HG03558 (cell line): ENCODE measurements around the gene KCNQ5.

Source experiments
- ATAC-seq: cut with Tn5 transposase; IDR thresholded peaks from one replicate; pipeline ENCODE4 v1.9.1; 2021; ENCODE audit warnings: moderate number of reproducible peaks; ENCODE audit not compliant: unreplicated experiment; ENCODE audit errors: extremely low read depth

Gene KCNQ5

DNA sequence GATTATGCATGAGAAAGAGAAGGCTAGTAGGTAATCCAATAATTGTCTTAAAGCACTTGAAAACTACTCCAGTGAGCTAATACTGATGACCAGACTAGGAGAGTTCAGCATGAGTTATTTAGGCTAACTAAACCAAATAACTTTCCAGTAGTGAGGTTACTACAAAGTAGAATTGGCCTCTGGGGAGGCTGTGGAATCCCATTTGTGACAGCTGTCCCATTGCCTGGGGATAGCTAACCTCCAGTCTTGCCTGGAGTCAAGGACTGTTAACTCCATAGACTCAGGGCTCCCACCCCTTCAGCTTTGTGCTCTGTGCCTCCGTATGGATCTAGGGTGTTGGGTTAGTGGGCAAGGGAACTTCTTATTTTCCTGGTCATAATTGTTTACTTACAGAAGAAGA is 51.0 kb downstream of the KCNQ5 start:
- no peak for ATAC-seq

DNA sequence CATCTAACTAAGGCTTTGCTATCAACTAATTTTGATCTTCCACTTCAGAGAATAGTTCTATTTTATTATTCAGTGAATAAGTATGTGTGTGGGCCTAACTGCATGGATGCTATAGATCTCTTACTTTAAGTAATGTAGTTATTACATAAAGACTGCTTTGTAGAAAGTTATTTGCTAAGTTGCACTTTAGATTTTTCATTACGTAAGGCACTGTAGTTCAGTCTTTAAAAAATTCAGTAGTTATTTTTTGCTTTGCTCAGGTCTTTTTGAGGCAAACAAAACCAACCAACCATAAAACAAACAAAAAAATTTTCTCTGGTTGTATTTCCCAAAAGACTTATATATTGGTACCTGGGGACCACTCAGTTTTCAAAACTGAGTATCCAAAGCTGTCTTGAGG is 53.0 kb downstream of the KCNQ5 start:
- no peak for ATAC-seq

GRCh38 chr6:72675396-72675795 is 53.5 kb downstream of the KCNQ5 start:
- ATAC-seq: no peak

- no peak for ATAC-seq
These were observed 55.1 kb downstream of the KCNQ5 start for GRCh38 chr6:72676995-72677394.

- no peak for ATAC-seq
These were observed 55.9 kb downstream of the KCNQ5 start for GRCh38 chr6:72677740-72678139.

DNA sequence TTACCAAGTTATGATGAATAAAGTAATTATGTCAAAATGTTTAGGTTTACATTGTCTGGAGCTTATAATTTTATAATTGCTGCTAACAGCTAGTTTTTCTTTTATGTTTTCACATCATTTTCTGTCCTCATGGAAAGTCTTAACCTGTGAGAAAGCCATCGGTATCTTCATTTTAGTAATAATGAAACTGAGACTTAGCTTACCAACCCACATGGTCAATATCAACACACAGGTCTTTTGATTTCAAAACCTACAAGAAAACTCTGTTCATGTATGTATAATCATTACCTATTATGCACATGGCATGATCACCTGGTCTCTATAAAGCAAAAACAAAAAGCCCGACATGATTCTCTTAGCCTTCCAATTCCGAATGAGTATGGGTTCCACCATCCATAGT is 61.9 kb downstream of the KCNQ5 start:
- peak; percentile 91 for ATAC-seq

DNA sequence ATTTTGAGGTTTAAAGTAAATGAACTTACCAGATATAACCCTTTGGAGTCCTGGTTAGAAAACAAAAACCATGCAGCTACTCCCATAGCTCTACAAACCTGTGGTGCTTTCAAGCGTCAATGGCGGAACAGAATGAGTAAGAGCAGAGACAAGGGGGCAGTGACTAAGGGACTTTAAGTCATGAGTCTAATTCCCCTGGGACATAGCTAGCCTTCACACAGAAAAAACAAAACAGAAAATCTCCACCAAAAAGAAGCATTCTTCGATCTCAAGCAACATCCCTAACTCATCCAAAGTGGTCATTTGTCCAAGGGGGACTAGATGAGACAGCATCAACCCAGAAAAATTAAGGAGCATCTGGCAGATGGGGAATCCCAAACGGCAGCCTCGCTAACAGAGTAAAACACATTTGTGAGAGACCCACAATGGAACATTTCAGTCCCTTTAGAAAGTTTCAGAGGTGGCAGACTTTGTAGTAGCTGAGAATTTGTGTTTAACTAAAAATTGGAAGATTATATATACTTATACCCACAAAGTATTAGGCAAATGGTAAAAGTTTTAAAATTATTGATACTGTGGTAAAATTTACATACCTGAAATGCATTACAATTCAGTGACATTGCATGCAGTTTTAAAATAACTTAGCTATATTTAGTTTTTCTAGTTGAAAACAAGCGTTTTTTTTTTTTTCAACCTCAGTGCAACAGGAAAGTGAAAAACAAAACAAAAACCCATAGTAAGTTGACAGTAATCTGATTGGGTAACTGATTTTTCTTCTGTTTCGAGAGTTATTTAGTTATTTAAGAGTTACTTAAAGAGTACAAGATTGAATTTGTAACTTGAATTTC is 67.5 kb downstream of the KCNQ5 start:
- peak; percentile 70 for ATAC-seq

DNA sequence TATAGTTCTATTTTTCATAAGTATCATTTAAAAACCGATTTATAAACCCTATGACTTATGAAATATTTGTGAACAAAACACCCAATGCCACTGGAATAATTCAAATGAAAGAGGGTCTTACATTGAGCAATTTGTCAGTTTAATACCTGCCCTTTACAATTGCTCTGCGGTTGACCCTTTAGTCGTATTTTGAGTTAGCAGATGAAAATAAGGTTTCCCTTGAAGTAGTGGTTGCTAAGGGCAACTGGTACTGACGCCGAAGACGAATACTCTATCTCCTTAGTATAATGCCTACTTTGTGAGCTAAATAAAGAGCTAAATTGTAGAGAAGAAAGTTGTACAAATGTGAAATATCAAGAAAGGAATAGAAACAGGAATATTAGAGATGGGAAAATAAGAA is 69.4 kb downstream of the KCNQ5 start:
- no peak for ATAC-seq

DNA sequence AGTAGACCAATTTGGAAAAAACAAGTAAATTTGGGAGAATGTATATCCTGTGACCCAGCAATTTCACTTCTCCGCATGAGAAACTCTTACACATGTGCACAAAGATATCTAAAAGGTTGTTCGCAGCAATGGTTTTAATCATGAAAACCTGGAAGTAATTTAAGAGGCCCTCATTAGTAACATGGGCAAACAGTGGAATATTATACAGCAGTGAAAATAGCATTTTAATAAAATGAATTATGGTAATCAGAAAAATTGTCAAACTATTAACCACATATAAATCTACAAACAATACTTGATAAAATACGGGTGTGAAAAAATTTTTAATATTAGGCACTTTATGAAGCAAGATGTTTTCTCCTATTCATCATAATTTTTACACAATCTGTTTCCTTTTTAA is 74.2 kb downstream of the KCNQ5 start:
- ATAC-seq: no peak

- ATAC-seq: no peak
These were observed 77.3 kb downstream of the KCNQ5 start for GRCh38 chr6:72699159-72699558.

GRCh38 chr6:72702421-72702820 is 80.6 kb downstream of the KCNQ5 start:
- no peak for ATAC-seq

DNA sequence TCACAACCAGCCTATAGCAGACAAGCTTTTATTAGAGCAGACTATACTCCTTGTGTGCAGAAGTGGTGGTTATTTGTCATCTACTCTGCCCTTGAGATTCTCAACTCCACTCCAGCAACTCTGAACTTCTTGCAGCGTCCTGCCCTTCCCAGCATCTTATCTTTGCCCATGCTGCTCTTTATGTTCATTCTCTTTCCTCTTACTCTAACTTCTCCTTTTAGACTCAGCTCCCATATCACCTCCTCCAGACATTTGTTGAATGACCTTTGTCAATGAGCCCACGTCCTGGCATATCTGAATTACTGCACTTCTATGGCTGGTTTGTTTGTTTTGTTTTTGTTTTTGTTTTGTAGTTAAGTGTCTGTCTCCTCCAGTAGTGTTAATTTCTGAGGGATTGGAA is 81.2 kb downstream of the KCNQ5 start:
- ATAC-seq: no peak

- ATAC-seq: no peak
These were observed 83.1 kb downstream of the KCNQ5 start for GRCh38 chr6:72704979-72705378.

GRCh38 chr6:72709431-72709830 is 87.6 kb downstream of the KCNQ5 start:
- ATAC-seq: no peak

GRCh38 chr6:72711731-72712130 is 89.9 kb downstream of the KCNQ5 start:
- ATAC-seq: no peak

DNA sequence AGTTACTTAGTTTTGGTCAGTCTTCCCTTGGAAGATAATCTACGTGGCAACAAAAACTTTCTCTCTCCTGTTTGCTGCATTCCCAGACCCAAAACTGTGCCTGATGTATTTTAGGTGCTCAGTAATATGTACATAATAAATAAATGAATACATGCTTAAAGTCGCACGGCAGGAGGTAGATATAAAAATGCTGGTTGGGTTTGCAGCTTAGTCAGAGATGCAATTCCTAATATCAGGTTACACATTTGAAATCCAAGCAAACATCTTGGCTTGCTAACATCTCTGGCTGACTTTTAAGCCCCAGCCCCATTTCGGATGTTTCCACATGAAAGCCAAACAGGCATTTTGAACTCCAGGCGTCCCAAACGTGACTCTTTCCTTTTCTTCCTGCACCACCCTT is 91.0 kb downstream of the KCNQ5 start:
- no peak for ATAC-seq

DNA sequence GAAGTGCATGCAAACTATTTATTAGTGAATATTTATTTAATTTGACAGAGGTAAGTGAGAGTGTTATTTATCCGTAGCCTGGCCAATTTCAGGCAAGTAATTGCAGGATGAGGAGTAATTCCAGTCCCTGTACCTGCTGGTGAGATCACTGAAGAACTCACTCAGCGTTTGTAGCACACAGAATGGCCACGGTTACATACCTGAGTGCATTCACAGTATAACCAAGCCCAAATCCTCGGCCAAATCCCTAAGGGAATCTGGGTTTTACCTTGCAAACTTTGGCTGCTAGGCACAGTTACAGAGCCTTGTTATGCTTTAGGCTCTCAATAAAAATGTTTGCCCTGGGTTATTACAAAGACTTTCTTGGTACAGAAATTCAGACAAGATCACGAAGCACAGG is 93.3 kb downstream of the KCNQ5 start:
- ATAC-seq: no peak

- no peak for ATAC-seq
These were observed 95.1 kb downstream of the KCNQ5 start for GRCh38 chr6:72716916-72717315.

DNA sequence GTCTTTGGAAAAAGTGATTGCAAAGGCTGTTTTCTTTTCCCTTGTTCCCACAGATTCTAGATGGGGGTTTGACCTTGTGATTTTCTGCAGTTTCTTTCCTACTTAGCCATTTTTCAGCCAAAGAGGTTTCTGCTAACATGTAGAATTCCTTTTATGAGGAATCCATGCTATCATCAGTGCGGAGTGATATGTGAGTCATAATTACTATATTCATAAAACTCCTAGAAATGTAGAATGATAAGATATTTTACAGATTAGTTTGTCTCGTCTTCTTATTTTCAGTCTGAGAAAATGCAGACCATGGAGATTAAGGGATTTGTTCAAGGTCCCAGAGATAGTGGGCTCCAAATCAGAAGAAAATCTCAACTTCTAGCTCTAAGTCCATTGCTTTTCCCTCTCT is 98.6 kb downstream of the KCNQ5 start:
- no peak for ATAC-seq

DNA sequence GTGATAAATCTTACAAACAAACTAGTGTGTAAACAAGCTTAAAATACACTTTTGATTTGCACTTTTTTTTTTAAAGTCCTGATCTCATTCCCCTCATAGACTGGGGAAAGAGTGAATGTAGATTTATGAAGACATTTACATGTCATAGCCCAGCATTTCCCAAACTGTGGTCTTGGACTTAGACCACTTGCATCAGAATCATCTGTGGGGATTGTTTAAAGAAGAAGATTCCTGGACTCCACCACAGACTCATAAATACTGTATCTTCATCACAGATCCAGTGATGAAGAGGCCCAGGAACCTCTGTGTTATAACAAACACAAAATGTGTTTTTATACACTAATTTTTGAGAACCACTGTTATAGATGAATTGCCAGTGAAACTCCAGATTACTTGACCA is 99.5 kb downstream of the KCNQ5 start:
- ATAC-seq: no peak

DNA sequence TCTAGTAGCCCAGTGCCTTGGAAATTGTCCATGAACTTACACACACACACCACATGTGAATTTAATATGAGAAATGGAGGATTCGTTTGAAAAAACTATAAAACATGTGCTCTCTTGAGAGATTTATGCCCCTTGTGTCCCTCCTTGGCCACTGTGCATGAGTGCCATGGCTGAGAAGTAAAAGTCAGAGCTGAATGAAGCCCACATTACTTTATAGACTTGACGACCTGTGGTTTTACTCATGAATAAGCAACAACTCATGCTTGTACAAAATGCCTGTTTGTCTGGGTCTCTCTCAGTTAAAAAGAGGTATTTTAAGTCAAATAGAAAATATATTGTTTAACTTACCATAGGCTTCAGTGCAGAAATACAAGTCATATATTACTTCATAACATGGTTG is 102.7 kb downstream of the KCNQ5 start:
- ATAC-seq: peak; percentile 87

DNA sequence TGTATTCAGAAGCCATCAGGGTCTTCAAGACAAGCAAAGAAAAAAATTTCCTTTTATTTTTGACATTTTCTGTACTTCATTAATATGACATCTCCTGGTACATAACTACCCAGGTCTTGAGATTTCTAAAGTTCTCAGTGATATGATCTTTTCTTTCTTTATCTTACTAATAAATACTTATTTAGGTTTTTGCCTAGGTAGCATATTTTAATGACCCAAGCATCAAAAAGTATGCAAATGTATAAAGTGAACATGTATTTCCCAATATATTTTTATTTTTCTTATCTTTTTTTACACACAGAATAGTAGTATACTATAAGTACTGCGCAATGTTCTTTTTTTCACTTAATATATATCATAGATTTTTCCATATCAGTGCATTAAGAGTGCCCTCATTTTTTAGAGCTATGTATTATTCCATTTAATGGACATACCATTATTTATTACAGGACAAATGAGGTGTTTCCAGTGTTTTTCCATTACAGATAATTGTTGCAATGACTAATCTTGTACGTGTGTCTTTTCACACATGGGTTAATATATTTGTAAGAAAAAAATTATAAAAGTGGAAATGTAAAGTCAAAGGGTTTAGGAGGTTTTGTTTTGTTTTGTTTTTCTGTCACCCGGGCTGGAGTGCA is 107.0 kb downstream of the KCNQ5 start:
- ATAC-seq: no peak
